GM12878 (cell line): Measurements from ENCODE around the gene GALNT18. TPM values are rescaled to one million over a fixed set of nuclear protein-coding genes. Genes with fewer than 3 reads are reported as not detected.

Experiments
- ATAC-seq: fragments of 200-7000 bp; cut with Tn5 transposase; 3 replicates; pipeline ENCODE4 v1.9.1; 2020; ENCODE audit warnings: mild to moderate bottlenecking, moderate library complexity
- BruUV-seq: library from RNA; stranded (reverse); fragments of 400-500 nt; replicated peaks from 2 replicates; lab custom pipeline; 2021; lab: Mats Ljungman, UMichigan
- CTCF ChIA-PET: fragments of 300-600 bp; sonication (Branson Sonifier 250); formaldehyde crosslinking; extraction: SDS; loops from one replicate; lab custom pipeline; 2021; ENCODE audit warnings: inconsistent platforms; lab: Yijun Ruan, JAX
- POLR2A ChIA-PET: fragments of 350-600 bp; formaldehyde crosslinking; extraction: SDS; loops from one replicate; lab custom pipeline; 2021; ENCODE audit warnings: inconsistent platforms; lab: Charles Lee
- RAD21 ChIA-PET: fragments of 300-600 bp; sonication (Branson Sonifier 250); formaldehyde crosslinking; loops from one replicate; lab custom pipeline; 2023; ENCODE audit warnings: antibody characterized with exemption; ENCODE audit not compliant: unreplicated experiment; lab: Charles Lee
- SMC1A ChIA-PET: fragments of 300-600 bp; sonication (Branson Sonifier 250); formaldehyde crosslinking; loops from one replicate; lab custom pipeline; 2023; ENCODE audit not compliant: unreplicated experiment, uncharacterized antibody; lab: Charles Lee
- DNase-seq: peaks from one replicate; pipeline ENCODE4 v3.0.0-alpha.2; 2011; ENCODE audit warnings: low read depth, low spot score
- FAIRE-seq: peaks from 3 replicates; lab custom pipeline; 2011; peaks lifted over from hg19 to GRCh38; lab: Jason Lieb, UNC
- H2AFZ ChIP-seq: 2 replicates; pipeline ENCODE4 v1.6.0; 2011; ENCODE audit warnings: low read depth, low read length, control low read depth; ENCODE audit not compliant: control insufficient read depth
- H3K27ac ChIP-seq: 2 replicates; pipeline ENCODE4 v1.5.1; 2011; ENCODE audit warnings: control low read depth; ENCODE audit not compliant: control insufficient read depth, insufficient read depth
- H3K27me3 ChIP-seq, 2 experiments: replicated peaks in 1 of 2; 2 replicates each; pipeline versions ENCODE4 v1.6.0 to v1.6.1; 2011; ENCODE audit warnings: low read length in 1 of 2; ENCODE audit not compliant: control insufficient read depth in 2 of 2, insufficient read depth in 2 of 2
- H3K36me3 ChIP-seq, 2 experiments: 2 replicates each; pipeline ENCODE4 v1.5.1; 2011; ENCODE audit warnings: low read length in 1 of 2; ENCODE audit not compliant: control insufficient read depth in 2 of 2, insufficient read depth in 2 of 2
- H3K4me1 ChIP-seq: 2 replicates; pipeline ENCODE4 v1.6.1; 2011; ENCODE audit warnings: mild to moderate bottlenecking, low read length, moderate library complexity, mixed read lengths; ENCODE audit not compliant: control insufficient read depth, insufficient read depth
- H3K4me2 ChIP-seq: 2 replicates; pipeline ENCODE4 v1.6.0; 2011; ENCODE audit warnings: control low read depth; ENCODE audit not compliant: control insufficient read depth, insufficient read depth
- H3K4me3 ChIP-seq: fragments of 200-600 bp; sonication (generic); 2 replicates; pipeline ENCODE4 v1.5.1; 2016
- H3K79me2 ChIP-seq: 2 replicates; pipeline ENCODE4 v1.6.0; 2011; ENCODE audit warnings: low read length; ENCODE audit not compliant: control insufficient read depth, insufficient read depth
- H3K9ac ChIP-seq: 2 replicates; pipeline ENCODE4 v1.8.0; 2011; ENCODE audit warnings: low read length, control low read depth, mixed read lengths; ENCODE audit not compliant: control insufficient read depth, insufficient read depth
- H3K9me3 ChIP-seq: replicated peaks from 3 replicates; pipeline ENCODE4 v1.5.1; 2011; ENCODE audit warnings: mild to moderate bottlenecking, low read length; ENCODE audit not compliant: control insufficient read depth, insufficient read depth
- H4K20me1 ChIP-seq: 2 replicates; pipeline ENCODE4 v1.6.0; 2011; ENCODE audit not compliant: control insufficient read depth, insufficient read depth
- IKZF1 ChIP-seq: fragments of 450-650 bp; conservative IDR thresholded peaks from 2 replicates; pipeline ENCODE4 v1.6.1; 2017; ENCODE audit warnings: antibody characterized with exemption, mild to moderate bottlenecking
- IRF4 ChIP-seq: IDR thresholded peaks from 2 replicates; pipeline ENCODE4 v1.6.1; 2011; ENCODE audit warnings: low read depth, low read length
- KAT2A ChIP-seq: conservative IDR thresholded peaks from 2 replicates; pipeline ENCODE4 v1.6.1; 2011; ENCODE audit warnings: low read depth, low read length; ENCODE audit not compliant: control insufficient read depth
- KDM1A ChIP-seq: fragments of 200-600 bp; sonication (generic); IDR thresholded peaks from 2 replicates; pipeline ENCODE4 v1.6.1; 2016; ENCODE audit warnings: borderline replicate concordance
- MTA3 ChIP-seq: IDR thresholded peaks from 2 replicates; pipeline ENCODE4 v1.6.1; 2012; ENCODE audit warnings: low read length, inconsistent platforms, borderline replicate concordance
- NBN ChIP-seq: fragments of 450-650 bp; IDR thresholded peaks from 2 replicates; pipeline ENCODE4 v1.6.1; 2016
- NFIC ChIP-seq: IDR thresholded peaks from 2 replicates; pipeline ENCODE4 v1.6.1; 2012; ENCODE audit warnings: low read depth, mild to moderate bottlenecking, inconsistent platforms, low read length, moderate library complexity
- PAX5 ChIP-seq: IDR thresholded peaks from 2 replicates; pipeline ENCODE4 v1.6.1; 2011; ENCODE audit warnings: low read depth, low read length, borderline replicate concordance
- WGBS: methylation state at CpG from one replicate; pipeline ENCODE4 v1.1.6; 2016; ENCODE audit warnings: low lambda C conversion rate; ENCODE audit not compliant: insufficient replicate concordance, insufficient coverage; ENCODE audit errors: missing lambda C conversion rate; 5-methylcytosine and 5-hydroxymethylcytosine counted together
- in situ Hi-C: fragments of 300-500 bp; cut with MboI; formaldehyde crosslinking; loops from 9 replicates; pipeline ENCODE4 v1.14.3; 2018; ENCODE audit warnings: mixed read lengths
- intact Hi-C: fragments of 100-400 bp; cut with micrococcal nuclease; formaldehyde crosslinking; loops from one replicate; pipeline ENCODE4 v1.14.2; 2022; ENCODE audit not compliant: unreplicated experiment
- polyA plus RNA-seq, 11 experiments: library from polyadenylated mRNA; depleted of rRNA in 4 of 11; unstranded in 6 of 11; stranded (reverse) in 5 of 11; fragments of >200 nt; fragmentation: Nextera tagmentation in 4 of 11; fragmentation: Illumina TruSeq in 1 of 11; extraction: Ambion mirVana in 4 of 11; extraction: Trizol in 1 of 11; gene quantifications; 1 replicate in 1 of 11; 2 replicates in 10 of 11; pipeline versions ENCODE4 v1.2.1 to v1.2.3, GENCODE V29; 2011 to 2016; ENCODE audit warnings: inconsistent platforms in 2 of 11, missing spikeins in 2 of 11, low read depth in 1 of 11
- total RNA-seq, 4 experiments: library from RNA; depleted of rRNA in 3 of 4; stranded (reverse); fragments of >200 nt in 3 of 4; fragmentation: Illumina TruSeq in 1 of 4; extraction: Trizol in 1 of 4; gene quantifications; 2 replicates each; pipeline versions ENCODE4 v1.2.1 to v1.2.3, GENCODE V29; 2013 to 2021
- TF ChIP-seq, protein P1 (sequence below): fragments of 450-650 bp; IDR thresholded peaks from 2 replicates; pipeline ENCODE4 v1.6.1; 2016; ENCODE audit warnings: mild to moderate bottlenecking
- TF ChIP-seq, protein P2 (sequence below): IDR thresholded peaks from 2 replicates; pipeline ENCODE4 v1.6.1; 2011; ENCODE audit warnings: mild to moderate bottlenecking, low read depth, low read length, moderate library complexity; ENCODE audit not compliant: insufficient replicate concordance
- TF ChIP-seq, protein P3 (sequence below): IDR thresholded peaks from 2 replicates; pipeline ENCODE4 v1.6.1; 2012; ENCODE audit warnings: low read depth, low read length, improper control_type of control experiment
- TF ChIP-seq, protein P4 (sequence below): fragments of 450-650 bp; formaldehyde crosslinking; IDR thresholded peaks from 2 replicates; pipeline ENCODE4 v1.5.0; 2022; ENCODE audit warnings: mild to moderate bottlenecking, missing genetic modification characterization
- TF ChIP-seq, protein P5 (sequence below), 3 experiments: IDR thresholded peaks in 2 of 3; conservative IDR thresholded peaks in 1 of 3; 2 replicates each; pipeline ENCODE4 v1.5.1; 2011; ENCODE audit warnings: low read depth in 3 of 3, low read length in 3 of 3, mild to moderate bottlenecking in 3 of 3, control low read depth in 2 of 3, moderate library complexity in 2 of 3, inconsistent platforms in 1 of 3, mixed read lengths in 1 of 3; ENCODE audit not compliant: control insufficient read depth in 2 of 3, insufficient read depth in 1 of 3; ENCODE audit errors: extremely low read depth in 1 of 3

The GALNT18 gene
- total and polyA plus RNA-seq, 10 of the 15 experiments (the other 5 are each of a cell fraction or from before 2014, with no cell fraction given) = 1.2 to 14.2 (median 6.3) TPM

DNA sequence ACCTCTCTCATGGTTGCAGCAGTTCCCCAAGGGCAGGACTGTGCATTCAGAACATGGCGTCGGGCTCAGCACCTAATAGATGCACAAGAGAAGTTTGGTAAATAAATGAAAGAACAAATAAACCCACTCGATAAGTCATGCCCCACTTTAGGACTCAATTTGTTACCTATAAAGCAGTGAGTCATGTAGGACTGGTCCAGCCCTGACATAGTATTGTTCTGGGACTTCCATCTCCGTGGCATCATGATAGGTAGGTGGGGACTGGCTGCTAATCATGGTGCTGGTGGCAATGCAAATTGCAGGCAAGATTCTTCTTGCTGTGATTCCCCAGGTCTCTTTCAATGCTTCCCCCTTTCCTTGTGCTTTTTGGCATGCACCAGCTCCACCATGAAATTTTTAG is 150.6 kb downstream of the GALNT18 start (continued):
- TF ChIP-seq, protein P1, sequence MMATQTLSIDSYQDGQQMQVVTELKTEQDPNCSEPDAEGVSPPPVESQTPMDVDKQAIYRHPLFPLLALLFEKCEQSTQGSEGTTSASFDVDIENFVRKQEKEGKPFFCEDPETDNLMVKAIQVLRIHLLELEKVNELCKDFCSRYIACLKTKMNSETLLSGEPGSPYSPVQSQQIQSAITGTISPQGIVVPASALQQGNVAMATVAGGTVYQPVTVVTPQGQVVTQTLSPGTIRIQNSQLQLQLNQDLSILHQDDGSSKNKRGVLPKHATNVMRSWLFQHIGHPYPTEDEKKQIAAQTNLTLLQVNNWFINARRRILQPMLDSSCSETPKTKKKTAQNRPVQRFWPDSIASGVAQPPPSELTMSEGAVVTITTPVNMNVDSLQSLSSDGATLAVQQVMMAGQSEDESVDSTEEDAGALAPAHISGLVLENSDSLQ = no peak
- TF ChIP-seq IRF4 = no peak

DNA sequence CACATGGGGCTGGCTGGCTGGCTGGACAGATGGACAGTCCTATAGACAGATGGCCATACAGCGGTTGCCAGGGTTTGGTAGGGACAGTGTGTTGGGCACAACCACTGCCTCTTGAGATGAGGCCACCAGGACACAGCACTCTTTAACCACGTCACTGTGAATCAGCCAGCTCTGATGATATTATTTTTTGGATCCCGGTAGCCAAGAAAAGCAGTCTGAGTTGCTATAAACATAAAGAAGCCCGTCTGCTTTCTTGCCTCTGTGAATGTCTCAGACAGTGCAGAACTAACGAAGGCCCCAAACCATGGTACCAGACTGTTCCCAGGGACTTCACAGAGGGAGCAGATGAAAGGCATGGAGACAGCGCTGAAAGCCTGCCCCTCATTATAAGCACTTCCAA is 152.9 kb downstream of the GALNT18 start:
- SMC1A ChIA-PET = no interaction called here
- Histone ChIP-seq H3K27ac (no peak overlapping the region), H3K27me3 (no peaks in the 10 kb centered on the region), H4K20me1 (no peaks in the 10 kb centered on the region), H3K36me3 (peaks cover 0 to 5% of the 10 kb centered on the region in 2 experiments; a peak in 2 of 4 replicates), H2AFZ (no peak overlapping the region), H3K4me3 (no peak overlapping the region), H3K4me2 (no peak overlapping the region), H3K9ac (no peak overlapping the region), H3K4me1 (no peaks in the 10 kb centered on the region), H3K9me3 (no peaks in the 10 kb centered on the region), H3K79me2 (no peaks in the 10 kb centered on the region)
- CTCF ChIA-PET = no interaction called here
- BruUV-seq = no TSS peak
- no peak for TF ChIP-seq KDM1A
- no peak for TF ChIP-seq NBN
- TF ChIP-seq, protein P2, sequence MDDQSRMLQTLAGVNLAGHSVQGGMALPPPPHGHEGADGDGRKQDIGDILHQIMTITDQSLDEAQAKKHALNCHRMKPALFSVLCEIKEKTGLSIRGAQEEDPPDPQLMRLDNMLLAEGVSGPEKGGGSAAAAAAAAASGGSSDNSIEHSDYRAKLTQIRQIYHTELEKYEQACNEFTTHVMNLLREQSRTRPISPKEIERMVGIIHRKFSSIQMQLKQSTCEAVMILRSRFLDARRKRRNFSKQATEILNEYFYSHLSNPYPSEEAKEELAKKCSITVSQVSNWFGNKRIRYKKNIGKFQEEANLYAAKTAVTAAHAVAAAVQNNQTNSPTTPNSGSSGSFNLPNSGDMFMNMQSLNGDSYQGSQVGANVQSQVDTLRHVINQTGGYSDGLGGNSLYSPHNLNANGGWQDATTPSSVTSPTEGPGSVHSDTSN = no peak
- TF ChIP-seq, protein P3, sequence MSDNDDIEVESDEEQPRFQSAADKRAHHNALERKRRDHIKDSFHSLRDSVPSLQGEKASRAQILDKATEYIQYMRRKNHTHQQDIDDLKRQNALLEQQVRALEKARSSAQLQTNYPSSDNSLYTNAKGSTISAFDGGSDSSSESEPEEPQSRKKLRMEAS = no peak
- TF ChIP-seq IKZF1 = no peak
- no peak for TF ChIP-seq MTA3
- TF ChIP-seq, protein P4, sequence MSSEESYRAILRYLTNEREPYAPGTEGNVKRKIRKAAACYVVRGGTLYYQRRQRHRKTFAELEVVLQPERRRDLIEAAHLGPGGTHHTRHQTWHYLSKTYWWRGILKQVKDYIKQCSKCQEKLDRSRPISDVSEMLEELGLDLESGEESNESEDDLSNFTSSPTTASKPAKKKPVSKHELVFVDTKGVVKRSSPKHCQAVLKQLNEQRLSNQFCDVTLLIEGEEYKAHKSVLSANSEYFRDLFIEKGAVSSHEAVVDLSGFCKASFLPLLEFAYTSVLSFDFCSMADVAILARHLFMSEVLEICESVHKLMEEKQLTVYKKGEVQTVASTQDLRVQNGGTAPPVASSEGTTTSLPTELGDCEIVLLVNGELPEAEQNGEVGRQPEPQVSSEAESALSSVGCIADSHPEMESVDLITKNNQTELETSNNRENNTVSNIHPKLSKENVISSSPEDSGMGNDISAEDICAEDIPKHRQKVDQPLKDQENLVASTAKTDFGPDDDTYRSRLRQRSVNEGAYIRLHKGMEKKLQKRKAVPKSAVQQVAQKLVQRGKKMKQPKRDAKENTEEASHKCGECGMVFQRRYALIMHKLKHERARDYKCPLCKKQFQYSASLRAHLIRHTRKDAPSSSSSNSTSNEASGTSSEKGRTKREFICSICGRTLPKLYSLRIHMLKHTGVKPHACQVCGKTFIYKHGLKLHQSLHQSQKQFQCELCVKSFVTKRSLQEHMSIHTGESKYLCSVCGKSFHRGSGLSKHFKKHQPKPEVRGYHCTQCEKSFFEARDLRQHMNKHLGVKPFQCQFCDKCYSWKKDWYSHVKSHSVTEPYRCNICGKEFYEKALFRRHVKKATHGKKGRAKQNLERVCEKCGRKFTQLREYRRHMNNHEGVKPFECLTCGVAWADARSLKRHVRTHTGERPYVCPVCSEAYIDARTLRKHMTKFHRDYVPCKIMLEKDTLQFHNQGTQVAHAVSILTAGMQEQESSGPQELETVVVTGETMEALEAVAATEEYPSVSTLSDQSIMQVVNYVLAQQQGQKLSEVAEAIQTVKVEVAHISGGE = no peak
- TF ChIP-seq, protein P5, sequence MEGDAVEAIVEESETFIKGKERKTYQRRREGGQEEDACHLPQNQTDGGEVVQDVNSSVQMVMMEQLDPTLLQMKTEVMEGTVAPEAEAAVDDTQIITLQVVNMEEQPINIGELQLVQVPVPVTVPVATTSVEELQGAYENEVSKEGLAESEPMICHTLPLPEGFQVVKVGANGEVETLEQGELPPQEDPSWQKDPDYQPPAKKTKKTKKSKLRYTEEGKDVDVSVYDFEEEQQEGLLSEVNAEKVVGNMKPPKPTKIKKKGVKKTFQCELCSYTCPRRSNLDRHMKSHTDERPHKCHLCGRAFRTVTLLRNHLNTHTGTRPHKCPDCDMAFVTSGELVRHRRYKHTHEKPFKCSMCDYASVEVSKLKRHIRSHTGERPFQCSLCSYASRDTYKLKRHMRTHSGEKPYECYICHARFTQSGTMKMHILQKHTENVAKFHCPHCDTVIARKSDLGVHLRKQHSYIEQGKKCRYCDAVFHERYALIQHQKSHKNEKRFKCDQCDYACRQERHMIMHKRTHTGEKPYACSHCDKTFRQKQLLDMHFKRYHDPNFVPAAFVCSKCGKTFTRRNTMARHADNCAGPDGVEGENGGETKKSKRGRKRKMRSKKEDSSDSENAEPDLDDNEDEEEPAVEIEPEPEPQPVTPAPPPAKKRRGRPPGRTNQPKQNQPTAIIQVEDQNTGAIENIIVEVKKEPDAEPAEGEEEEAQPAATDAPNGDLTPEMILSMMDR (IDR thresholded peaks at IDR 0.05 in 2 of 3, conservative IDR thresholded peaks at IDR 0.05 in 1 of 3; ENCODE audit: control insufficient read depth in 2 of 3, extremely low read depth in 1 of 3, insufficient read depth in 1 of 3, low read depth in 3 of 3, low read length in 3 of 3) = no peak
- no peak for TF ChIP-seq NFIC
- no peak for TF ChIP-seq KAT2A
- no peak for TF ChIP-seq PAX5
- 44% methylated on average over 6 of the region's 6 CpGs for WGBS
- intact Hi-C loops = no loop called here
- POLR2A ChIA-PET = no interaction called here
- FAIRE-seq (no peak), DNase-seq (no peak), ATAC-seq (no peak)
- in situ Hi-C loops = no loop called here
- RAD21 ChIA-PET = no interaction called here
